SJSA1 (cell line): ENCODE measurements around the gene CRKL. TPM values are rescaled to one million over a fixed set of nuclear protein-coding genes. Genes with fewer than 3 reads are reported as not detected.

Experiments used
- DNase-seq, 2 experiments: peaks; one replicate each; pipeline ENCODE4 v3.0.0-alpha.2; 2015 to 2020; ENCODE audit warnings: low spot score in 2 of 2, low read depth in 1 of 2
- H3K27ac ChIP-seq: fragments of 250-450 bp; sonication (Bioruptor Pico); 2 replicates; pipeline ENCODE4 v1.5.1; 2020; ENCODE audit warnings: mild to moderate bottlenecking, moderate library complexity
- H3K27me3 ChIP-seq: fragments of 250-450 bp; sonication (Bioruptor Pico); replicated peaks from 2 replicates; pipeline ENCODE4 v1.5.1; 2020; ENCODE audit warnings: mild to moderate bottlenecking, moderate library complexity
- H3K36me3 ChIP-seq: fragments of 250-450 bp; sonication (Bioruptor Pico); 2 replicates; pipeline ENCODE4 v1.5.1; 2020; ENCODE audit warnings: mild to moderate bottlenecking
- H3K4me1 ChIP-seq: fragments of 250-450 bp; sonication (Bioruptor Pico); replicated peaks from 2 replicates; pipeline ENCODE4 v1.6.1; 2021; ENCODE audit warnings: mild to moderate bottlenecking
- H3K4me3 ChIP-seq: fragments of 250-450 bp; sonication (Bioruptor Pico); 2 replicates; pipeline ENCODE4 v1.5.1; 2020; ENCODE audit warnings: mild to moderate bottlenecking
- H3K9me3 ChIP-seq: fragments of 250-450 bp; sonication (Bioruptor Pico); replicated peaks from 2 replicates; pipeline ENCODE4 v1.5.1; 2020; ENCODE audit warnings: mild to moderate bottlenecking
- total RNA-seq: library from RNA; depleted of rRNA; stranded (reverse); fragments of >200 nt; shearing (Covaris generic); gene quantifications from 2 replicates; pipeline ENCODE4 v1.2.3, GENCODE V29; 2014

CRKL gene
- total RNA-seq, 1 experiment from 2014 or later = 53.9 TPM

DNA sequence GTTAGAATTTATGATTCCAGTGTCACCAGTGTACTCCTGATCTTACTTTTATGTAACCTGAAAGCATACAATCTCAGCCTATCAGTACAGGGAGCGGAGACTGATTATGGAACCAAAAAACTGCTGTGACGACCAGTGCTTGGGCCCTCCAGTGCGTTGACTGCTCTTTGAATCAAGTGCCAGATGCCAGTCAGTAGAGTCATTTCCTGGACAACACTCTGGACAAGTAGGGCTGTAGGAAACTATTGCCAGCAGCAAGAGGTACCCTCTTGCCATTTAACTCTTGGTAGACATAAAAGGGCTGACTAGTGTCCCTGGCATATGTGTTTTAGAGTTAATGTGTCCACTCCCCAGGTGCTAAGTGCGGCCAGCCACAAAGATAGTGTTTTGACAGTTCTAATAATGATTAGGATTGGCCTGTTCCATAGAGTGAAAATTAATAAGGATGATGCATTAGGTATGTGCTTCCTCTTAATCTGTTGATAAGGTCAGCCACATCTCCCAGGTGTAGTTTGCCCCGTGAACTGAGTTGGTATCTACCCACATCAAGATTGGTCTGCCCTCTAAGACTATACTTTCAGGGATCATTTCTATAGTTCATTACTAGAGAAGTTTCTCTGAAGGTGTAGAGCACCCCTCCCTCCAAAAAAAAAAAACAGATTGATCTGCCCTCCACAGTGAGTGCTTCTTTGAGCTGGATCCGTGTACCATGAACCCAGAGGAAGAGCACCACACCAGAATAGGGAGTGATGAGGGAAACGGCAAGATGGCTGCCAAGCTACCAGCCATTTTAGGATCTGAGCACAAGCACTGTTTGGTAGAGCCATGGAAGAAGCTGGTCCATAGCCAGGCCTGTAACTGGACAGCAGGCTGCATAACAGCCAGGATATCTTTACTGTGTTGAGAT, 29.1 kb downstream of the CRKL start:
- peaks cover 20% of the 10 kb centered on the region for H3K4me1 ChIP-seq
- DNase-seq = no peak
- no peaks in the 10 kb centered on the region for H3K27me3 ChIP-seq
- H3K36me3 ChIP-seq = peaks cover 50% of the 10 kb centered on the region
- H3K9me3 ChIP-seq = no peaks in the 10 kb centered on the region
- H3K4me3 ChIP-seq = no peak overlapping the region
- peak overlapping the region; percentile 16; the same call in 1 of the 2 replicates for H3K27ac ChIP-seq

GRCh38 chr22:20946991-20947390, 29.8 kb downstream of the CRKL start:
- Histone ChIP-seq H3K27me3 (no peaks in the 10 kb centered on the region), H3K9me3 (no peaks in the 10 kb centered on the region), H3K27ac (no peak overlapping the region), H3K36me3 (peaks cover 52% of the 10 kb centered on the region), H3K4me1 (peaks cover 20% of the 10 kb centered on the region), H3K4me3 (no peak overlapping the region)
- no peak for DNase-seq

DNA sequence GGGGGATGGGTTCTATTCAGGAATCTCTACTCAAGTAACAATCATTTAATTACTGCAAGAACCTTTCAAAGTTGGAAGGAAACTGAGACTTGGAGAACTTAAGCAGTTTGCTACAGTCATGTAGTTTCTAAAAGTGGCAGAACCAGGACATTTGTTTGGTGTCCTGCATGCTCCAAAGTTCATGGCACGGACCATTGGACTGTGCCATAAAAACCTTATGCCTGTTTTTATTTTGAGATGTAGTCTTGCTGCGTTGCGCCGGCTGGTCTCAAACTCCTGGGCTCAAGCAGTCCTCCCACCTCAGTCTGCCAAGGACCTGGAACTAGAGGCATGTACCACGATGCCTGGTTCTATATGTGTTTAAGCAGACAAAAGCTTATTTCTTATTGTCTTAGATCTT, 31.2 kb downstream of the CRKL start:
- Histone ChIP-seq H3K9me3 (no peaks in the 10 kb centered on the region), H3K27me3 (no peaks in the 10 kb centered on the region), H3K4me3 (no peak overlapping the region), H3K4me1 (peaks cover 20% of the 10 kb centered on the region), H3K36me3 (peaks cover 63% of the 10 kb centered on the region), H3K27ac (no peak overlapping the region)
- no peak for DNase-seq

DNA sequence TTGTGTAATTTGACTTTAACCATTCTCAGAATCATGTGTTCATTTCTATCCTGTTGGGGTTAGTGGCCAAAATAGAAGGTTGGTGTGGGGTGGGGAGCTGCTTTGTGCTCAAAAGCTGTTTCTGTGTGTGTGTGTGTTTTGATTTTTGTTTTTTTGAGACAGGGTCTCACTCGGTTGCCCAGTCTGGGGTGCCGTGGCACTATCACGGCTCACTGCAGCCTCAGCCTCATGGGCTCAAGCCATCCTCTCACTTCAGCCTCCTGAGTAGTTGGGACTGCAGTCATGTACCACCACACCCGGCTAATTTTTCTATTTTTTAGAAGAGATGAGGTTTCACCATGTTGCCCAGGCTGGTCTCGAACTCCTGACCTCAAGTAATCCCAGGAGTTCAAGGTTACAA, 31.8 kb downstream of the CRKL start:
- no peaks in the 10 kb centered on the region for H3K9me3 ChIP-seq
- no peak overlapping the region for H3K4me3 ChIP-seq
- DNase-seq = no peak
- H3K27me3 ChIP-seq = no peaks in the 10 kb centered on the region
- H3K36me3 ChIP-seq = peaks cover 69% of the 10 kb centered on the region
- H3K27ac ChIP-seq = no peak overlapping the region
- peaks cover 20% of the 10 kb centered on the region for H3K4me1 ChIP-seq

DNA sequence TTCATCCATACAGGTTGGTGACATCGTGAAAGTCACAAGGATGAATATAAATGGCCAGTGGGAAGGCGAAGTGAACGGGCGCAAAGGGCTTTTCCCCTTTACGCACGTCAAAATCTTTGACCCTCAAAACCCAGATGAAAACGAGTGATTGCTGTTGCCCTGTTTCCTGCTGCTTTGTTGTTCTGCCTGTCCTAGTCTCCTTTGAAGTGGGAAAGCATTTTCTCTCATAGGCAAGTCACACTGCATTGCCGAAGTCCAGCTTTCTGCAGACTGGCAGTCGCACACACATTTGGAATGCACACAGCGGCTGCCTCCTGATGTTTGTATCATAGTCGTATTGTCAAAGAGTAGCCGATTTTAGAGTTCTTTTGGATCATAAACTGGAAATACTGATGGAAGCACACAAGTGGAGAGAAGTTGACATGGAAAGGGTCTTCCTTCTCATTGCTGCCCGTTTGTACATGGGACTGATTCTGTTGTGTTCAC, 32.5 kb downstream of the CRKL start:
- Histone ChIP-seq H3K4me3 (no peak overlapping the region), H3K4me1 (peaks cover 17% of the 10 kb centered on the region), H3K27ac (no peak overlapping the region), H3K27me3 (no peaks in the 10 kb centered on the region), H3K36me3 (peaks cover 75% of the 10 kb centered on the region), H3K9me3 (no peaks in the 10 kb centered on the region)
- no peak for DNase-seq

GRCh38 chr22:20951151-20951931, 34.1 kb downstream of the CRKL start:
- H3K27me3 ChIP-seq = no peaks in the 10 kb centered on the region
- peaks cover 64% of the 10 kb centered on the region for H3K36me3 ChIP-seq

DNA sequence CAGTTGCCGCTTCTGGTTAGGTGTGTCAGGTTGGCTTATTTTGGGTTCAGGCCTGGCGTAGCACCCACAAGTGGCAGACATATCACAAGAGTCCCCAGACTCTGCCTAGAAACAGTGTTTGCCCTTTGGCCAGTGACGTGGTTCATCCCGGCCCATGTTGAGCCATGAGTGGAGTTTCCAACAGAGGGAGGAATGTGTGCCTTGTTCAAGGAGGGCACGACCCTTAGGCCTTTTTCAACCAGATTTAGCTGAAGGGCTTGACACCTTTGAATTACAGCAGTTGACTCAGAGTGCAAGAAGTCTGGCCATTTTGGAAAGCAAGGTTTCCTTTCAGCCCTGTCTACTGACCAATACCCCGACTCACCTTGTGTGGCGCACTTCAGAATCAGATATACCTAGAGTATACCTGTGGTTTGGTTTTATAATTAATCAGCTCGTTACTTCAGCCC, 34.7 kb downstream of the CRKL start:
- no peak overlapping the region for H3K4me3 ChIP-seq
- DNase-seq = no peak
- no peak overlapping the region for H3K27ac ChIP-seq
- peaks cover 1% of the 10 kb centered on the region; the same call in 1 of the 2 replicates for H3K27me3 ChIP-seq
- peaks cover 63% of the 10 kb centered on the region for H3K36me3 ChIP-seq
- H3K4me1 ChIP-seq = peaks cover 6% of the 10 kb centered on the region
- no peaks in the 10 kb centered on the region for H3K9me3 ChIP-seq

More at GRCh38 chr22:20951151-20951931, 34.1 kb downstream of the CRKL start:
- Histone ChIP-seq H3K4me3 (no peak overlapping the region), H3K4me1 (peaks cover under 1% of the 10 kb centered on the region), H3K9me3 (no peaks in the 10 kb centered on the region), H3K27ac (no peak overlapping the region)
- no peak for DNase-seq

- no peak for DNase-seq
- Histone ChIP-seq H3K27ac (no peak overlapping the region), H3K36me3 (peaks cover 61% of the 10 kb centered on the region), H3K4me3 (no peak overlapping the region), H3K4me1 (peaks cover 11% of the 10 kb centered on the region), H3K9me3 (no peaks in the 10 kb centered on the region), H3K27me3 (peaks cover 6% of the 10 kb centered on the region; the same call in 1 of the 2 replicates)
These were observed 35.5 kb downstream of the CRKL start for GRCh38 chr22:20952544-20953341.

DNA sequence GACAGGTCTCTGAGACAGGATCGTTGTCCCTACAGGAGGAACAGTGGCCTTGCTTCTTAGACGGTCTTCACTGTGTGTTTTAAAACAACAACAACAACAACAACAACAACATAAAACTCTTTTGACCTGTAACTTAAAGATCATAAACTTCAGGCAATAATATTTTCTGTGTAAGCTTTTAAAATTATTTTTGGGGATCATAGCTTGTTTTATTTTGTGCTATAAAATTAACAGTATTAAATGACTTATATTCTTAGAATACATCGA, 36.1 kb downstream of the CRKL start:
- peaks cover 11% of the 10 kb centered on the region for H3K4me1 ChIP-seq
- H3K36me3 ChIP-seq = peaks cover 58% of the 10 kb centered on the region
- peaks cover 6% of the 10 kb centered on the region; the same call in 1 of the 2 replicates for H3K27me3 ChIP-seq
- H3K4me3 ChIP-seq = no peak overlapping the region
- no peak overlapping the region for H3K27ac ChIP-seq
- H3K9me3 ChIP-seq = no peaks in the 10 kb centered on the region
- no peak for DNase-seq

DNA sequence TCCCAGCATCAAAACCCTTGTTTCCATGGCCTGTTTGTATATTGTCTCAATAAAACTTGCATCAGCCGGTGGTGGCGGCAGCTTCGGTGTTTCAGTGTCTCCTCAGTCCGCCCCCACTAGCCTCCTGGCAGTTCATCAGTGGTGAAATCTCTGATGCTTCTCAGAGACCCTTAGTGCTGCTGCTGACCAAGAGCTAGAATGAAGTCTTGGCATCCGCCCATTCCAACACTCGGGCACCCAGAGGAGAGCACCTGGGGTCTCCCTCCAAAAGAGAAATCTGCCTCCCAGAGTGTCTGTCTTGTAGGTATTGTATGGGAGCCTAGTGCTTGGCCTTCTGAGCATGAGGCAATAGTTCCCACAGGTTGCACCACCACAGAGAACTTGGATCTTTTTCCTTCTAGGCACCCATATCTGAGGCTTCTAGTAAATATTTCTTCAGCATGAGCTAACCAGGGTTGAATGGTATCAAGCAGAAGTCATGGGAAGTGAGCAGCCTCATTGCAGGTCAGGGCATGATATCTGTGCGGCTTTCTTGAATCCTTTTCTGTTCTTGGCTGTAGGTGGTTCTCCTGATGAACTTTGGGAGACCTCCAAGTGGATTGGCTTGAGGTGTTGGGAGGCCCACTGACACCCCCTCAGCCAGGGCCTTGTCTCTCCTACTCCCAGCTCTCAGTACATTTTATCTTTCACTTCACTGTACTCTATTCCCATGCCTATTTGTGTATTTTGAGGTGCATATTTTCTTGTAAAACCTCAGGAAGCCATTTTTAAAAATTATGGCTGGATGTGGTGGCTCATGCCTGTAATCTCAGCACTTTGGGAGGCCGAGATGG, 36.7 kb downstream of the CRKL start:
- H3K4me3 ChIP-seq = no peak overlapping the region
- H3K4me1 ChIP-seq = peaks cover 11% of the 10 kb centered on the region
- peaks cover 53% of the 10 kb centered on the region for H3K36me3 ChIP-seq
- H3K27me3 ChIP-seq = peaks cover 6% of the 10 kb centered on the region; the same call in 1 of the 2 replicates
- H3K27ac ChIP-seq = no peak overlapping the region
- H3K9me3 ChIP-seq = no peaks in the 10 kb centered on the region
- no peak for DNase-seq

DNA sequence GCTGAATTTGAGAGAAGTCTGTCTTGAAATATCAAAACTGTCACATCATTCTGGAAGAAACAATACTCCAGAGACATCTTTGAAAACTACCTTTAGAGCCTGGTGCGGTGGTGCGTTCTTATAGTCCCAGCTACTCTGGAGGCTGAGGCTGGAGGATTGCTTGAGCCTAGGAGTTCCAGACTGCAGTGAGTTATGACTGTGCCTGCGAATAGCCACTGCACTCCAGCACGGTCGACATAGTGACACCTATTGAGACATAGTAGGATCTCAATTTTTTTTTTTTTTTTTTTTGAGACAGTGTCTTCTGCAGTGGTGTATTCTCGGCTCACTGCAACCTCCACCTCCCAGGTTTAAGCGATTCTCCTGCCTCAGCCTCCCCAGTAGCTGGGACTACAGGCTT, 38.3 kb downstream of the CRKL start:
- Histone ChIP-seq H3K27ac (no peak overlapping the region), H3K4me3 (no peak overlapping the region), H3K4me1 (peaks cover 11% of the 10 kb centered on the region), H3K36me3 (peaks cover 40% of the 10 kb centered on the region), H3K27me3 (peaks cover 6% of the 10 kb centered on the region; the same call in 1 of the 2 replicates), H3K9me3 (no peaks in the 10 kb centered on the region)
- no peak for DNase-seq

- DNase-seq = no peak
- no peak overlapping the region; the same call in 1 of the 2 replicates for H3K4me3 ChIP-seq
- H3K36me3 ChIP-seq = peaks cover 31% of the 10 kb centered on the region
- H3K27ac ChIP-seq = no peak overlapping the region
- peaks cover 6% of the 10 kb centered on the region; the same call in 1 of the 2 replicates for H3K27me3 ChIP-seq
- H3K4me1 ChIP-seq = peaks cover 11% of the 10 kb centered on the region
- no peaks in the 10 kb centered on the region for H3K9me3 ChIP-seq
These were observed 39.3 kb downstream of the CRKL start for GRCh38 chr22:20956258-20957101.
